KG1 (cell line): Measurements from ENCODE around the gene POU2F2.

Experiments
- DNase-seq: peaks from one replicate; lab custom pipeline; 2025; lab: John Stamatoyannopoulos, UW

POU2F2 gene

GRCh38 chr19:42132030-42132628 lies at the start of gene POU2F2:
Gene POU2F2, minus strand, starts transcription at chr19:42132446. Its CDS starts 35 bp downstream, at chr19:42132411.
- DNase-seq = peak; percentile 31

GRCh38 chr19:42178791-42179674 lies 46.8 kb upstream of the POU2F2 start:
- DNase-seq = no peak

DNA sequence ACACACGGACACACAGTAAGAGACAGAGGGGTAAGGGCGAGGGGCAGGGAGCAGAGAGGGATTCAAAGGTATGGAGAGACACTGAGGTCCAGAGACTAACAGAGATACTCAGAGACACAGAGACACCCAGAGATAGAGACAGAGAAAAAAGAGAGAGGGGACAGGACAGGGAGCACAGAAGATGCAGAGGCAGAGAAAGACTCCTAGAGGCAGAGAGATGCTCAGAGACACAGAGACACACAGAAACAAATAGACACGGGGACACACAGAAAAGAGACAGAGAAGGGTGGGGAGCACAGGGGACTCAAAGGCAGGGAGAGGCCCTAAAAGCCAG lies 45.4 kb upstream of the POU2F2 start:
- no peak for DNase-seq

GRCh38 chr19:42176990-42177685 lies 44.9 kb upstream of the POU2F2 start:
- no peak for DNase-seq

DNA sequence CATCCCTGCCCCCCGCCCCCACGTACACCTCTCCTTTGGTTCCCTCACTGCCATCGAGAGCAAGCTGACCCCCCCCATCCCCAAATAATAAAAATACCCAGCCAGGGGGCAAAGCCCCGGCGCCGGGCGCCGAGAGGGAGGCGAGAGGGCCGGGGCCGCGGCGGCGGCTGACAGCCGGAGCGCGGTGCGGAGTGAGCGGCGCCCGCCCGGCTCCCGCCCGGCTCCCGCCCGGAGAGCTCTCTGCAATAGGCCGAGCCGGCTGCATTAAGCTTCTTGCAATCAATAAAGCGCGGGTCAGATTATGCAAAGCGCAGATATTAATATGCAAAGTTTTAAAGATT lies 44.4 kb upstream of the POU2F2 start:
- no peak for DNase-seq

DNA sequence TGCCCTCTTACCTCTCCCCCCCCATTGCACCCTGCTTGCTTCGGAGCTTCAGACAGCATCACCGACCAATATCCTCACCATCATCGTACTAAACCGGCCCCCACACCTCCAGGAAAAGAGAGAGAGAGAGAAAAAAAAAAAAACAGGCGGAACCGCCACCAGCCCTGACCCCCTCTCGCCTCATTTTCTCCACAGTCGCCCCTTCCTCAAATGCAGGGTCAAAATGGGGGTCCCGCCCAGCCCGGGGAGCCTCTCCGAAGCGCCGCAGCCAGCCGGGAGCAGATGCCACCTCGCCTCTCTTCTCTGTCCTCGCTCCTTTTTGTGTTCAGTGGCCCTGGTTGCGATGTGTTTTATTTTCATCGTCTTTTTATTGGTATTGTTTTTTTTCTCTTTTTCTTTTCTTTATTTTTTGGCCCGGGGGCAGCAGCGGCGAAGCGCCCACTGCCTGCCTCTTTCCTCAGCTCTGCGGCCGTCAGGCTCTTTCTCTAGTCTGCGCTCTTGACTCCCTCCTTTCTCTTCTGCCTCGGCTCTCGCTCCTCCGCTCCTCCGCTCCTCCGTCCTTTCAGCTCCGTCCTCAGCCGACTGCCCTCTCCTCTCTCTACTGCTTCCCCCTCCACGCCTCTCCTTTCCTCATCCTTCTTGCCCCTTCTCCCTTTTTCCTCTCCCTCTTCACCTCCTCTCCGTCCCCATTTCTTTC lies 43.9 kb upstream of the POU2F2 start:
- DNase-seq = no peak

DNA sequence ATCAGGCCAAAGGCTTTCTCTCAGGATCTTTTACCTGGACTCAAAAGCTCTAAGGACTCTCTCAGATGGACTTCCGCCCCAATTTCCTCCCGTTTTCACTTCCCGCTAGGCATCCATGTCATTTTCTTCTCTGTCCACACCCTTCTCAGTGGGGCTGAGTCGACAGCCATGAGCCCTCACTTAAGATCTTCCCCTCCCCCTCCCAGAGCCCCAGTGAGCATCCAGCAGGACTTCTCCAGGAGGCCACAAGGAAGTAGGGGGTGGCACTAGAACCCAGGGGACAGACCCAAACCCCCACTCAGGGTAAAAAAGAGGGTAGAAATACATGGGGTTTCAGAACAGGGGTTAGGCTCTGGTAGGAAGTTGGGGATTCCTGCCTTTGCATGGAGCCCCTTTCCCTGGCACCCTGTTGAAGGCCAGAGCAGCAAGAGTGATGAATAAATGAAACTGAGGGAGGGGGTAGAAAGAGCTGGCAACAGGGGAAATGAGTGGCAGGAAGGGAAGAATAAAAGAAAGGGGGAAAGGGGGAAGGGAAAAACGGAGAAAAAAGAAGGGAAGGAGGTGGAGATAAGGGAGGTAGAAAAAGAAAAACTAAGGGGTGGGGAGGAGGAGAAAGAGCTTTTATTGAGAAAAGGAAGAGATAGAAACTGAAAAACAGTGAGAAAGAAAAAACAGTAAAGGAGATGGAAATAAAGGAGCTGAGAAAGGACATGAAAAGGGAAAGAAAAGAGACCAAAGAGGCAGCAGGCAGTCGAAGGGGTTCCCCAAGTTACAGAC lies 42.9 kb upstream of the POU2F2 start:
- no peak for DNase-seq

- DNase-seq = no peak
These were observed 41.9 kb upstream of the POU2F2 start for GRCh38 chr19:42174188-42174587.

GRCh38 chr19:42173695-42174094 lies 41.4 kb upstream of the POU2F2 start:
- DNase-seq = no peak

DNA sequence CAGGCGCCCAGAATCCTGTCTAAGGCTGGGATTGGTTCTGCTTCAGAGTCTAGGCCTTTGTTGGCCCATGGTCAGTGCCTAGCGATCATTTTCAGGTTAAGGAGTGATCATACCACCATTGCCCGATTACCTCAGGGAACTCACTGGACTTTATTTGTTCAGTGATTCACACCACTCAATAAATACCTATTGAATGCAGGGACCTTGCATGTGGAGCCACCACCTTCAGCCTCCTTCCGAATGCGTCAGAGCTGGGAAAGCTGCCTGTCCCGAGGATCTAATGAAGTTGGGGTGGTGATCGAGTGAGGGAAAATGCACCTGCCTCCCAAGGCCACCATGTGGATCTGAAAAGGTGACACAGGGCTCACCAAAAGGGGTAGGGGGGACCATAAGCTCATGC lies 40.0 kb upstream of the POU2F2 start:
- no peak for DNase-seq

DNA sequence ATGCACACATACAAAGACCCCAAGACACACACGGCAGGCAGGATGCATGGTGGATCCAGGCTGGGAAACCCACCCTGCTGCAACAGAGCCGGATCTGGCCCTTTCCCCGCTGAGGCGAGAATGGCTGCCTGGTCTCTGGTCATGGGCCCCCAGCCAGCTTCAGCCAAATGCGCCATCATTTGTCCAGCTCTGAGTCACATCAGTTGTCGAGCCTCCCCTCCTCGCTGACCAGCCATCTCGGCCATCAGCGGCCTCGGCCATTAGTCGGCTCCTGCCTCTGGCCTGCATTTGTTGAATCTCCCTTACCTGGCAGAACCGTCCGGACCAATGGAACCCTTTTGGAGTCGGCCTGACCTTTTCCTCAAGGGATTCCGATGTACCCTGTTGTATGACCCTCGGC lies 38.5 kb upstream of the POU2F2 start:
- DNase-seq = no peak

- DNase-seq = no peak
These were observed 37.5 kb upstream of the POU2F2 start for GRCh38 chr19:42169486-42170413.

- DNase-seq = no peak
These were observed 36.0 kb upstream of the POU2F2 start for GRCh38 chr19:42168206-42168605.

DNA sequence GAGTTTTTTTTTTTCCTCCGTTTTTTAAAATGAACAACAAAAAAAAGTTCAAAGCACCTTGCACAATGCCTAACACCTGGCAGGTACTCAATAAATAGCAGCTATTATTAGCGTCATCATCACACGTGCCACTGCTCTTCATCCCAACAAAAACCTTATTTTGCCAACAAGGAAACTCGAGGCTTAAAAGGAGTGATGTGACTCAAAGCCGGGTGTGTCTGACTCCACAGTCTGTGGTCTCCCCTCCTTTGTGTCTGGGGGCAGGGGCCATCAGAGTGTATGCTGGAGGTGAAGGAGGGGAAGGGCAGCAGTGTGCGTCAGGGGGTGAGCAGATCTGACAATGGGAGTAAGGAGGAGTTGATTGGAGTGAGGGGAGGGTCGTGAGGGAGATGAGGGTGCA lies 34.1 kb upstream of the POU2F2 start:
- no peak for DNase-seq

GRCh38 chr19:42165146-42165545 lies 32.9 kb upstream of the POU2F2 start:
- DNase-seq = no peak

DNA sequence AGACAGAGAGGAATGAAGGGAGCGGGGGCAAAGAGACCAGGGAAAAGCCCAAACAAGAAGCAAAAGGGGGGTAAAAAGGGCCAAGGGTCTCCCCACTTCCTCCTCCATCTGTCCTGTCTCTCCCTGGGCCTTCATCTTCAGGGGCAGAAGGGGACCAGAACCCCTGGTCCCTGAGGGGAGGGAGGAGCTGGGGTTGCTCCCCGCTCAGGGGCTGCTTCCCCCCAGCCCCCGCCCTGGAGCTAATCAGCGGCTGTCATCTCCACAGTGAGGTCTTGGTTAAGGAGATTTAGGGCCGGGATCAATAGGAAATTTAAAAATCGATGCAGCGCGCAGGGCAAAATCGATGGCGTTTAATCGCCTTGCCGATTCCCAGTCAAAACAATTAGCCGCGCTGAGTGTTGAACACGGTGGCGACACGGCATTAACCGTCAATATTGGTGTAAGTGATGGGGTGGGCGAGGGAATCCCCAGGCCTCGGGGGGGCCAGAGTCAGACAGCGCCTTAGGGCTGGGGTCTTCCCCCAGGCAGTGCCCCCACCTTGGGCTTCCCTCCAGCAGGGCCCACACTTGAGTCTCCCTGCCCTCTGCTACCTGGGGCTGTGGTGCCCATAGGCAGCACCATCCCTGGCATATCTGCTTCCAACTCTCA lies 29.5 kb upstream of the POU2F2 start:
- DNase-seq = no peak

DNA sequence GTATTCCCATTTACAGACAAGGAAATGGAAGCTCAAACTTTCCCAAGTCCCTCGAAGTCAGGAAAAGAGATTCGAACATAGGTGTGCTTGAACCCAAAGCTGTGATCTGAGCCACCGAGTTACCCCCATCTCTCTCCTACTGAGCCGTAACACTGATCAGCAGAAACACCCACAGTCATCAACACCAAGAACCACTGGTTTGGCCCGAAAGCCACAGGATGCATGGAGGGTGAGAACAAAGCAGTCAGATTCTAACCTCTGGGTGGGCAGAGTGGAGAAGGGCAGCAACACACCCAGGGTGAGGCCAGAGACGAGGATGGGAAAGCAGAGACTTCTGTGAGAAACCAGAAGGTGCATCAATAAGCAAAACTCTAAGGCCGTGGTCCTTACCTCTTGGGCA lies 27.7 kb upstream of the POU2F2 start:
- DNase-seq = no peak

GRCh38 chr19:42158926-42159325 lies 26.7 kb upstream of the POU2F2 start:
- DNase-seq = no peak

DNA sequence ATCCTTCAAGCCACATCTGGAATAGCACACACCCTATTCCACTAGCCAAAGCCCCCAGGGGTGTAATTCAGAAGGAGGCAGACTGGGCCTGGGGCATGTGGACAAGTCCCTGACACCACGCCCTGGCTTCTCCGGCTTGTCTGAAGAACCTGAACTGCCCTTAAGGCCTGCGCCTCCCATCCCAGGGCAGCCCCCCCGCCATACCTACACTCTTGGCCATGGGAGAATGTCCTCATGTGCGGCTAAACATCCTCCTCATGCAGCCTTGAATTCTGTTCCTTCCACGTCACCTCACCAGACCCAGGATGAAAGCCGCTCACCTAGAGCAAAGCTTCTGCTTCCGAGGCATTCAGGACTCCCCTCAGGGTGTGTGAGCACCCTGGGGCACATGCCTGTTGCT lies 24.3 kb upstream of the POU2F2 start:
- no peak for DNase-seq

GRCh38 chr19:42155796-42156195 lies 23.6 kb upstream of the POU2F2 start:
- no peak for DNase-seq
